Activated T-helper 1 cell treated with anti-CD3 and anti-CD28 coated beads, Interleukin-2, amount 50 U/mL, for 16 hours (primary cell): ENCODE data around the gene SLC7A7.
"Not testable (repeated sequence)": the region's sequence is repeated elsewhere in the genome, so short reads cannot be mapped to it uniquely, and the experiment has no call there.

Experiments used
- DNase-seq, 2 donors: peaks; one replicate each; pipeline ENCODE4 v3.0.0-alpha.2; 2020; ENCODE audit warnings: low read depth in 1 of 2, low spot score in 1 of 2

The SLC7A7 gene

GRCh38 chr14:22814941-22815713 lies at the start of gene SLC7A7:
TSS of gene SLC7A7 (minus strand) at chr14:22815435. CDS start at chr14:22813398, 2,037 bp downstream.
- DNase-seq: no peak

GRCh38 chr14:22864979-22865378 lies 49.7 kb upstream of the SLC7A7 start:
- no peak for DNase-seq

GRCh38 chr14:22861651-22862050 lies 46.4 kb upstream of the SLC7A7 start:
- no peak for DNase-seq

GRCh38 chr14:22860377-22860776 lies 45.1 kb upstream of the SLC7A7 start:
- not testable (repeated sequence) for DNase-seq

GRCh38 chr14:22856428-22856827 lies 41.2 kb upstream of the SLC7A7 start:
- DNase-seq: no peak

- DNase-seq: no peak
These were observed 39.9 kb upstream of the SLC7A7 start for GRCh38 chr14:22854963-22855724.

GRCh38 chr14:22854296-22854695 lies 39.1 kb upstream of the SLC7A7 start:
- not testable (repeated sequence) for DNase-seq

GRCh38 chr14:22852940-22853767 lies 37.9 kb upstream of the SLC7A7 start:
- DNase-seq: peak; percentile 86 to 92

- no peak for DNase-seq
These were observed 37.3 kb upstream of the SLC7A7 start for GRCh38 chr14:22852599-22852939.

- DNase-seq: not testable (repeated sequence)
These were observed 36.9 kb upstream of the SLC7A7 start for GRCh38 chr14:22852178-22852577.

GRCh38 chr14:22850944-22851764 lies 35.9 kb upstream of the SLC7A7 start:
- DNase-seq: no peak

GRCh38 chr14:22849212-22849819 lies 34.1 kb upstream of the SLC7A7 start:
- no peak for DNase-seq

GRCh38 chr14:22848351-22849164 lies 33.3 kb upstream of the SLC7A7 start:
- DNase-seq: no peak

GRCh38 chr14:22847661-22848341 lies 32.6 kb upstream of the SLC7A7 start:
- DNase-seq: no peak

- no peak for DNase-seq
These were observed 31.6 kb upstream of the SLC7A7 start for GRCh38 chr14:22846811-22847307.

- DNase-seq: no peak
These were observed 30.8 kb upstream of the SLC7A7 start for GRCh38 chr14:22845821-22846625.

- no peak for DNase-seq
These were observed 29.8 kb upstream of the SLC7A7 start for GRCh38 chr14:22845103-22845394.
